Transverse colon (tissue), 4 donors: ENCODE data around the gene MB21D2.

ENCODE experiments used
- CTCF ChIP-seq, 5 experiments: fragments of 200-600 bp in 3 of 5; fragments of 450-650 bp in 2 of 5; sonication (generic) in 3 of 5; IDR thresholded peaks; 1 replicate in 2 of 5; 2 replicates in 3 of 5; pipeline ENCODE4 v1.5.1; 2016 to 2017; ENCODE audit warnings: antibody characterized with exemption in 5 of 5, inconsistent platforms in 3 of 5, mild to moderate bottlenecking in 2 of 5, moderate library complexity in 1 of 5
- POLR2A ChIP-seq: fragments of 450-650 bp; IDR thresholded peaks from one replicate; pipeline ENCODE4 v1.6.1; 2016; ENCODE audit warnings: antibody characterized with exemption, mild to moderate bottlenecking, moderate library complexity
- POLR2AphosphoS5 ChIP-seq, 3 donors: sonication (generic); formaldehyde crosslinking; IDR thresholded peaks; one replicate each; pipeline ENCODE4 v1.6.1; 2016; ENCODE audit warnings: antibody characterized with exemption in 3 of 3

GRCh38 chr3:192863091-192863420 lies 54.6 kb downstream of the MB21D2 start:
- TF ChIP-seq CTCF (IDR thresholded peaks at IDR 0.05) (no peak), POLR2A (no peak), POLR2AphosphoS5 (IDR thresholded peaks at IDR 0.05) (no peak)
